Measurements from ENCODE around the gene CNOT6L. TPM values are rescaled to one million over a fixed set of nuclear protein-coding genes. Genes with fewer than 3 reads are reported as not detected.

The CNOT6L gene
- polyA plus RNA-seq, 1 of the 3 experiments (the other 2 are of a cell fraction), result 2.8 TPM

Small RNA genes lying within 50 kb of the gene (small RNA-seq; reads per million reads assigned to genes)
- gene AC112225.1, result 0 to 1.7 (median 0) reads per million in 7 experiments
- gene RF00612, result 0 reads per million in 7 experiments

Other genes with a start within 250 kb of the CNOT6L start
- gene CXCL13, start 213.5 kb downstream of the CNOT6L start, polyA plus RNA-seq (2012; rRNA removed), result not detected in 2 replicates
- gene MRPL1, start 43.5 kb upstream of the CNOT6L start, polyA plus RNA-seq (2012; rRNA removed), result 11.0 and 13.0 TPM in 2 replicates
- gene FRAS1, start 238.0 kb upstream of the CNOT6L start, polyA plus RNA-seq (2012; rRNA removed), result 8.3 and 11.0 TPM in 2 replicates